NCI-H526 (cell line): Measurements from ENCODE around the gene MTHFD2.

Experiments used
- DNase-seq, 2 experiments: peaks; one replicate each; lab custom pipeline; 2025; lab: John Stamatoyannopoulos, UW

Gene MTHFD2

GRCh38 chr2:74267068-74267467, 68.7 kb downstream of the MTHFD2 start:
- peak; percentile 49 to 73 for DNase-seq
